Tibial nerve (tissue), 4 donors: ENCODE measurements around the gene PPHLN1. TPM values are rescaled to one million over a fixed set of nuclear protein-coding genes. Genes with fewer than 3 reads are reported as not detected.

Experiments
- DNase-seq, 2 donors: peaks; one replicate each; pipeline ENCODE4 v3.0.0-alpha.2; 2019; ENCODE audit warnings: low spot score in 2 of 2
- H3K27ac ChIP-seq, 4 donors: fragments of 200-600 bp; sonication (generic) in 3 of 4; one replicate each; pipeline ENCODE4 v1.5.1; 2017 to 2019; ENCODE audit warnings: mild to moderate bottlenecking in 1 of 4
- H3K27me3 ChIP-seq, 2 donors: fragments of 200-600 bp; sonication (generic) in 1 of 2; one replicate each; pipeline versions ENCODE4 v1.5.1 to v1.6.0; 2017 to 2019
- H3K36me3 ChIP-seq, 3 donors: fragments of 200-600 bp; sonication (generic); one replicate each; pipeline ENCODE4 v1.5.1; 2018 to 2019
- H3K4me1 ChIP-seq, 4 donors: fragments of 200-600 bp; sonication (generic) in 3 of 4; one replicate each; pipeline ENCODE4 v1.5.1; 2017 to 2019
- H3K4me3 ChIP-seq, 4 donors: fragments of 200-600 bp; sonication (generic) in 3 of 4; one replicate each; pipeline ENCODE4 v1.5.1; 2017 to 2019; ENCODE audit warnings: mild to moderate bottlenecking in 1 of 4, moderate library complexity in 1 of 4
- H3K9me3 ChIP-seq, 4 donors: fragments of 200-600 bp; sonication (generic) in 3 of 4; one replicate each; pipeline ENCODE4 v1.5.1; 2017 to 2019
- CTCF ChIP-seq, 5 experiments: fragments of 200-600 bp in 3 of 5; fragments of 450-650 bp in 2 of 5; sonication (generic) in 3 of 5; IDR thresholded peaks; one replicate each; pipeline ENCODE4 v1.5.1; 2016 to 2019; ENCODE audit warnings: antibody characterized with exemption in 5 of 5, mild to moderate bottlenecking in 3 of 5, moderate library complexity in 2 of 5
- EP300 ChIP-seq, 2 donors: sonication (generic); formaldehyde crosslinking; IDR thresholded peaks; one replicate each; pipeline ENCODE4 v1.6.1; 2017; ENCODE audit warnings: antibody characterized with exemption in 2 of 2, mild to moderate bottlenecking in 1 of 2
- POLR2A ChIP-seq, 2 donors: fragments of 450-650 bp; IDR thresholded peaks; one replicate each; pipeline ENCODE4 v1.6.1; 2017; ENCODE audit warnings: antibody characterized with exemption in 2 of 2, mild to moderate bottlenecking in 2 of 2, moderate library complexity in 2 of 2
- WGBS, 2 donors: methylation state at CpG; one replicate each; pipeline ENCODE4 v1.1.5; 2018; 5-methylcytosine and 5-hydroxymethylcytosine counted together
- total RNA-seq, 4 donors: library from RNA; depleted of rRNA; stranded (reverse); fragments of >200 nt; gene quantifications; one replicate each; pipeline ENCODE4 v1.1.0, GENCODE V29; 2016

PPHLN1 gene
- total RNA-seq, 4 donors from 2014 or later = 38.6 to 64.5 (median 51.7) TPM

DNA sequence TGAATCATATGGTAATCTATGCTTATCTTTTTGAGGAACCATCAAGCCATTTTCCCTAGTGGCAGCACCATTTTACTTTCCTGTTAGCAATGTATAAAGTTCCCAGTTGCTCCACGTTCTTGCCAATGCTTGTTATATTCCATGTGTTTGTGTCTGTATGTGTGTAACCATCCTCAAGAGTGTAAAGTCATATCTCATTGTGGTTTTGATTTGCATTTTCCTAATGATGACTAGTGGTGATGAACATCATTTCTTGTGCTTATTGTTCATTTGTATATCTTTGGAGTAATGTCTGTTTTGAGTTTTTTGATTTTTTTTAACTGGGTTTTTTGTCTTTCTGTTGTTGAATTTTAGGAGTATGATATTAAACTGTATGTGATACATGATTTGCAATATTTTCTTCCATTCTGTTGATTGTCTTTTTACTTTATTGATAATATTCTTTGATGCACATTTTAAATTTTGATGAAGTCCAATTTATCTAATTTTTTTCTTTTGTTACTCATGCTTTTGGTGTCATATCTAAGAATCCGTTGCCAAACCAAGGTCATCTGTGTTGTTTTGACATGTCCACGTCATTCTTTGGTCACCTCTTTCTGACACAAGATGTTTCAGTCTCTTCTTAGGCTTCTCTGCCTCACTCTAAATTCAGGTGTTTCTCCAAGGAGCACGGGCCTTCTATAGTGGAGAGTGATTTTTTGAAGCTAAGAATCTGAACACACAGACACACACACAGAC, 36.1 kb downstream of the PPHLN1 start:
- no peak for TF ChIP-seq CTCF (IDR thresholded peaks at IDR 0.05)
- no peak for DNase-seq
- H3K27me3 ChIP-seq = no peaks in the 10 kb centered on the region
- H3K4me1 ChIP-seq = no peaks in the 10 kb centered on the region
- H3K9me3 ChIP-seq = no peaks in the 10 kb centered on the region
- H3K27ac ChIP-seq = no peak overlapping the region
- H3K36me3 ChIP-seq = peaks cover 0 to 4% (median 0%) of the 10 kb centered on the region in 3 donors
- no peak overlapping the region for H3K4me3 ChIP-seq
- 70 to 95% methylated on average over 4 of the region's 4 CpGs for WGBS, 2 donors

DNA sequence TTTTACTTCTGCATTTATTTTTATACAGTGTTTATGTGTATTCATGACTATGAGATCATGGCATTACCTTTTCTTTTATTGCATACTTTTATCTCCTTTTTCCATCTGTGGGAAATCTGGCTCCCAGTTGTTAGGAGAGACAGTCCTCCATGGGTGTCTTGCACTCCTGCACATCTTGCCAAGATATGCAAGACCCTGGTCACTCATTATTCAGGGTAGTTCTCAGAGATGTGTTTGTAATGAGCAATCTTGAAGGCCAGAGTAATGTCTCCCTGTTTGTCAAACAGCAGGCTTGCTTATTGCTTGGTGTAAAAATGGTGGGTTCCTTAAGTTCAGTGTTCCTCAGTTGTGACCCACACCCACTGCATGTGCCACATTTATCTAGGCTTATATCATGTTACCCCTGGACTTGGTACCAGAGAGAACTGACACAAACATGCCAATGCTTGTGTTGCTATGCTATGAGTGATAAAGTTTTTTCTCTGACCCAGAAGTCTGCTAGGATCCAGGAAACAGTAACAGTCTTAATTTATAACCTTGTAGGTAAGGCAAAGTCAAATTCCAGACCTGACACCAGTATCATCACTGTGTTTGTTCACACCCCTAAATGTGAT, 36.8 kb downstream of the PPHLN1 start:
- no peaks in the 10 kb centered on the region for H3K27me3 ChIP-seq
- no peak overlapping the region for H3K27ac ChIP-seq
- H3K4me3 ChIP-seq = no peak overlapping the region
- peaks cover 0 to 4% (median 0%) of the 10 kb centered on the region in 3 donors for H3K36me3 ChIP-seq
- no peak for DNase-seq
- TF ChIP-seq EP300 (IDR thresholded peaks at IDR 0.05) (no peak), POLR2A (IDR thresholded peaks at IDR 0.05) (no peak), CTCF (IDR thresholded peaks at IDR 0.05) (no peak)
- no peaks in the 10 kb centered on the region for H3K9me3 ChIP-seq
- H3K4me1 ChIP-seq = no peaks in the 10 kb centered on the region

GRCh38 chr12:42364692-42365091, 38.7 kb downstream of the PPHLN1 start:
- no peaks in the 10 kb centered on the region for H3K27me3 ChIP-seq
- TF ChIP-seq EP300 (IDR thresholded peaks at IDR 0.05) (no peak), POLR2A (IDR thresholded peaks at IDR 0.05) (no peak), CTCF (IDR thresholded peaks at IDR 0.05) (no peak)
- WGBS, 2 donors = 76 to 82% methylated on average over 9 of the region's 9 CpGs

DNA sequence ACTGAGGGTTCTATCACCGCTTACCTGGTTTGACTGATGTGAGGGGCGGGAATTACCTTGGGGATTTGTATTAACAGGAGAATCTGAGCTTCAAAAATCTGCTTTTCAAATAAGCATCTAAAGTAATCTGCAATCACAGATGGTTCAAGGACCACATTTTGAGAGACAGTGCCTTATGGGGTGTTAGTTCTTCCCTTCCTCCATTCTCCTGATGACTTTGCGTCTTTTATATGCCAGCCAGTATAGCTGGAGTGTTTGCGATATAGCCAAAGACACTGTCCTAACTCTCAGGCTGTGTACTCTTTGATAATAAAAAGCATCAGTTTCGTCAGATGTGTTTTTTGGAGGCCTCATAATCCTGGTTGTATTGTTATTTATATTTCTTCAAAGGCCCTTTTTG, 39.5 kb downstream of the PPHLN1 start:
- TF ChIP-seq EP300 (IDR thresholded peaks at IDR 0.05) (no peak), POLR2A (IDR thresholded peaks at IDR 0.05) (no peak), CTCF (IDR thresholded peaks at IDR 0.05) (no peak)
- Histone ChIP-seq H3K36me3 (peaks cover 0 to 4% (median 0%) of the 10 kb centered on the region in 3 donors), H3K27me3 (no peaks in the 10 kb centered on the region), H3K9me3 (no peaks in the 10 kb centered on the region), H3K27ac (no peak overlapping the region), H3K4me3 (no peak overlapping the region), H3K4me1 (no peaks in the 10 kb centered on the region)
- 94 to 96% methylated on average over 5 of the region's 5 CpGs for whole genome bisulfite sequencing, 2 donors
- DNase-seq = no peak

More at GRCh38 chr12:42364692-42365091, 38.7 kb downstream of the PPHLN1 start:
- Histone ChIP-seq H3K27ac (no peak overlapping the region), H3K9me3 (no peaks in the 10 kb centered on the region), H3K4me3 (no peak overlapping the region), H3K36me3 (peaks cover 0 to 4% (median 0%) of the 10 kb centered on the region in 3 donors), H3K4me1 (no peaks in the 10 kb centered on the region)
- no peak for DNase-seq

- WGBS, 2 donors = 70 to 74% methylated on average over 4 of the region's 4 CpGs
- TF ChIP-seq CTCF (IDR thresholded peaks at IDR 0.05) (no peak), EP300 (IDR thresholded peaks at IDR 0.05) (no peak), POLR2A (IDR thresholded peaks at IDR 0.05) (no peak)
- no peaks in the 10 kb centered on the region for H3K9me3 ChIP-seq
These were observed 44.0 kb downstream of the PPHLN1 start for GRCh38 chr12:42370013-42370412.

More at GRCh38 chr12:42370013-42370412, 44.0 kb downstream of the PPHLN1 start:
- Histone ChIP-seq H3K27ac (no peak overlapping the region), H3K4me3 (no peak overlapping the region), H3K36me3 (peaks cover 0 to 4% (median 0%) of the 10 kb centered on the region in 3 donors), H3K27me3 (no peaks in the 10 kb centered on the region), H3K4me1 (no peaks in the 10 kb centered on the region)
- DNase-seq = no peak
